Osteocyte (in vitro differentiated cells): ENCODE data around the gene PPP4R3A. TPM values are rescaled to one million over a fixed set of nuclear protein-coding genes. Genes with fewer than 3 reads are reported as not detected.

Experiments used
- DNase-seq: peaks from one replicate; pipeline ENCODE4 v3.0.0; 2021; ENCODE audit warnings: mixed read lengths; ENCODE audit not compliant: unreplicated experiment; ENCODE audit errors: extremely low spot score
- H3K27ac Mint-ChIP-seq: one replicate; pipeline ENCODE4 v1.8.0; 2021; ENCODE audit warnings: mild to moderate bottlenecking, mixed read lengths; ENCODE audit not compliant: unreplicated experiment
- H3K27me3 Mint-ChIP-seq: one replicate; pipeline ENCODE4 v1.8.0; 2021; ENCODE audit warnings: mixed read lengths; ENCODE audit not compliant: unreplicated experiment
- H3K36me3 Mint-ChIP-seq: one replicate; pipeline ENCODE4 v1.8.0; 2021; ENCODE audit warnings: mixed read lengths; ENCODE audit not compliant: unreplicated experiment
- H3K4me1 Mint-ChIP-seq: one replicate; pipeline ENCODE4 v1.8.0; 2021; ENCODE audit warnings: mixed read lengths; ENCODE audit not compliant: unreplicated experiment
- H3K4me3 Mint-ChIP-seq: one replicate; pipeline ENCODE4 v1.8.0; 2021; ENCODE audit warnings: mild to moderate bottlenecking, moderate library complexity, mixed read lengths; ENCODE audit not compliant: unreplicated experiment
- H3K9me3 Mint-ChIP-seq: one replicate; pipeline ENCODE4 v1.8.0; 2021; ENCODE audit warnings: mixed read lengths; ENCODE audit not compliant: unreplicated experiment
- total RNA-seq: library from RNA; stranded (reverse); gene quantifications from 2 replicates; pipeline ENCODE4 v1.2.1, GENCODE V29; 2021
- TF ChIP-seq, protein P1 (sequence below): fragments of 200-600 bp; sonication (generic); IDR thresholded peaks from 2 replicates; pipeline ENCODE4 v1.5.0; 2021; ENCODE audit warnings: antibody characterized with exemption, mild to moderate bottlenecking, moderate library complexity

The PPP4R3A gene
- total RNA-seq, 1 donor from 2014 or later = 68.1 TPM

DNA sequence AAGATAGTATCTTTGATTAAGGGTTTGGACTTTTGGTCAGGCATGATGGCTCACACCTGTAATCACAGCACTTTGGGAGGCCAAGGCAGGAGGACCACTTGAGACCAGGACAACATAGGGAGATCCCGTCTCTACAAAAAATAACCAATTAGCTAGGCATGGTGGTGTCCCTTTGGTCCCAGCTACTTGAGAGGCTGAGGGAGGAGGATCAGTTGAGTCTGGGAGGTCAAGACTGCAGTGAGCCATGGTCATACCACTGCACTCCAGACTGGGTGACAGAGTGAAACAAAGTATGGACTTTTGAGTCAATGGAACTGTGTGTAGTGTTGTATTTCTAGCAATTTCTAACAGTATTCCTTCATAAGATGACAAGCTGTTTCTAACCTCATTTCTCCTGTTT, 53.8 kb downstream of the PPP4R3A start:
- TF ChIP-seq, protein P1, sequence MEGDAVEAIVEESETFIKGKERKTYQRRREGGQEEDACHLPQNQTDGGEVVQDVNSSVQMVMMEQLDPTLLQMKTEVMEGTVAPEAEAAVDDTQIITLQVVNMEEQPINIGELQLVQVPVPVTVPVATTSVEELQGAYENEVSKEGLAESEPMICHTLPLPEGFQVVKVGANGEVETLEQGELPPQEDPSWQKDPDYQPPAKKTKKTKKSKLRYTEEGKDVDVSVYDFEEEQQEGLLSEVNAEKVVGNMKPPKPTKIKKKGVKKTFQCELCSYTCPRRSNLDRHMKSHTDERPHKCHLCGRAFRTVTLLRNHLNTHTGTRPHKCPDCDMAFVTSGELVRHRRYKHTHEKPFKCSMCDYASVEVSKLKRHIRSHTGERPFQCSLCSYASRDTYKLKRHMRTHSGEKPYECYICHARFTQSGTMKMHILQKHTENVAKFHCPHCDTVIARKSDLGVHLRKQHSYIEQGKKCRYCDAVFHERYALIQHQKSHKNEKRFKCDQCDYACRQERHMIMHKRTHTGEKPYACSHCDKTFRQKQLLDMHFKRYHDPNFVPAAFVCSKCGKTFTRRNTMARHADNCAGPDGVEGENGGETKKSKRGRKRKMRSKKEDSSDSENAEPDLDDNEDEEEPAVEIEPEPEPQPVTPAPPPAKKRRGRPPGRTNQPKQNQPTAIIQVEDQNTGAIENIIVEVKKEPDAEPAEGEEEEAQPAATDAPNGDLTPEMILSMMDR = no peak
- Mint-ChIP-seq H3K4me3 (no peak overlapping the region), H3K27ac (no peak overlapping the region), H3K9me3 (no peaks in the 10 kb centered on the region), H3K36me3 (peaks cover 44% of the 10 kb centered on the region), H3K27me3 (no peaks in the 10 kb centered on the region), H3K4me1 (no peaks in the 10 kb centered on the region)
- DNase-seq = no peak

DNA sequence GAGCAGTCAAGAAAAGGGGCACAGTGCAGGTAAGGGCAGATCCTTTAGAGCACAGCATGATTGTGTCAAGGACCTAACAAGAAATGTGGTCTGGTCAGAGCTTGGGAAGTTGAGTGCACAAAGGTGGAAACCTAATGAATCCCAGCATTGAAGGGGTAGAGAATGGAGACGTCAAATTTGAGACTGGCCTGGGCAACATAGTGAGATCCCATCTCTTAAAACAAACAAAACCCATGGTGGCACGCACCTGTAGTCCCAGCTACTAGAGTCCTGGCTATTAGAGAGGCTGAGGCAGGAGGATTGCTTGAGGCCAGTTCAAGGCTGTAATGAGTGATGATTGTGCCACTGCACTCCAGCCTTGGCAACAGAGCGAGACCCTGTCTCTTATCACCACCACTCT, 55.5 kb downstream of the PPP4R3A start:
- DNase-seq = no peak

DNA sequence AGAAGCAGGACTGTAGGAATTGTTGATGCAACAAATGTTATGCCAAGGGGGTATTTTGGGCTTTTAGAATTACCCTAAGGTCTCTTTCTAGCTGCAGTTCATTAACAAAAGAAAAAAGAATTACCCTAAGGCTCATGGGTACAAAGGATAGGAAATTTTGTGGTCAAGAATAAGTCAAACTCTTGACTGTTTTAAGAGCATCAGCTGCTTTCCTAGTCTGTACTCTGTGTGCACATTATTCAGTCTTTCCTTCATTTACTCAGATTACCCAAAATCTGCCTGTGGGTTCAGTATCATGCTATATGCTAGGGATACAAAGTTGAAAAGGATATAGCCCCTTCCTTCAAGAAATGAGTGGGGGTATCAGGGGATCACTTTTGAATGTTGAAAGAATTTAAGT, 56.0 kb downstream of the PPP4R3A start:
- no peak overlapping the region for H3K4me3 Mint-ChIP-seq
- no peaks in the 10 kb centered on the region for H3K4me1 Mint-ChIP-seq
- no peaks in the 10 kb centered on the region for H3K27me3 Mint-ChIP-seq
- H3K27ac Mint-ChIP-seq = no peak overlapping the region
- H3K9me3 Mint-ChIP-seq = no peaks in the 10 kb centered on the region
- peaks cover 36% of the 10 kb centered on the region for H3K36me3 Mint-ChIP-seq
- DNase-seq = no peak
- TF ChIP-seq, protein P1 = no peak

More for the DNA sequence above, 55.5 kb downstream of the PPP4R3A start:
- no peak overlapping the region for H3K27ac Mint-ChIP-seq
- no peak overlapping the region for H3K4me3 Mint-ChIP-seq
- TF ChIP-seq, protein P1 = no peak
- no peaks in the 10 kb centered on the region for H3K9me3 Mint-ChIP-seq
- no peaks in the 10 kb centered on the region for H3K27me3 Mint-ChIP-seq
- no peaks in the 10 kb centered on the region for H3K4me1 Mint-ChIP-seq
- peaks cover 36% of the 10 kb centered on the region for H3K36me3 Mint-ChIP-seq

DNA sequence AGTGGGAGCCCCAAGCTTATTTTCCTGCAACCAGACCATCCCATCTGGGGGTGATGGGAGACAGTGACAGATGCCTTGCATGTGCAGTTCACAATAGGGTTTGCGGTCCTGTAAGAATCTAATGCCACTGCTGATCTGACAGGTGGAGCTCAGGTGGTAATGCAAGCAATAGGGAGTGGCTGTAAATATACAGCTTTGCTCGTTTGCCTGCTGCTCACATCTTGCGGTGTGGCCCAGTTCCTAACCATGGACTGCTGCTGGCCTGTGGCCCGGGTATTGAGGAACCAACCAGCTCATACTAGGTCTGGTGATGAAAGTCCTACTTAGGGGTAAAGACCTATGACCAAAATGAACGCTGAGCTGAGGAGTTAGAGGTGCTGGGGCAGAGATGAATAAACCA, 56.4 kb downstream of the PPP4R3A start:
- Mint-ChIP-seq H3K27me3 (no peaks in the 10 kb centered on the region), H3K36me3 (peaks cover 35% of the 10 kb centered on the region), H3K9me3 (no peaks in the 10 kb centered on the region), H3K4me1 (no peaks in the 10 kb centered on the region), H3K4me3 (no peak overlapping the region), H3K27ac (no peak overlapping the region)
- TF ChIP-seq, protein P1 = no peak
- no peak for DNase-seq

DNA sequence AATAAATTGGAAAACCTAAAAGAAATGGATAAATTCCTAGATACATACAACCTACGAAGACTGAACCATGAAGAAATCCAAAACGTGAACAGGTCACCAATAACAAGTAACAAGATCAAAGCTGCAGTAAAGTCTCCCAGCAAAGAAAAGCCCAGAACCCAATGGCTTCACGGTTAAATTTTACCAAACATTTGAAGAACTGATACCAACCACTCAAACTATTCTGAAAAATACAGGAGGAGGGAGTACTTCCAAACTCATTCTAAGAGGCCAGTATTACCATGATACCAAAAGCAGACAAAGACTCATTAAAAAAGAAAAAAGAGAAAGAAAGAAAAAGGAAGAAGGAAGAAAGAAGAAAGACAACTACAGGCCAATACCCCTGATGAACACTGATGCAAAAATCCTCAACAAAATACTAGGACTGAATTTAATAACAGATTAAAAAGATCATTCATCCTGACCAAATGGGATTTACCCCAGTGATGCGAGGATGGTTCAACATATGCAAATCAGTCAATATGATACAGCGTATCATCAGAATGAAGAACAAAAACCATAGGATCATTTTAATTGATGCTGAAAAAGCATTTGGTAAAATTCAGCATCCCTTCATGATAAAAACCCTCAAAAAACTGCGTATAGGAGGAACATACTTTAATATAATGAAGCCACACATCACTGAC, 65.6 kb downstream of the PPP4R3A start:
- Mint-ChIP-seq H3K9me3 (peaks cover 8% of the 10 kb centered on the region), H3K36me3 (no peaks in the 10 kb centered on the region), H3K4me1 (no peaks in the 10 kb centered on the region), H3K4me3 (no peak overlapping the region), H3K27ac (no peak overlapping the region), H3K27me3 (peaks cover 45% of the 10 kb centered on the region)
- TF ChIP-seq, protein P1 = no peak
- no peak for DNase-seq
